GM13976 (cell line): ENCODE results near the gene NOS3.
"Not testable (repeated sequence)": the region's sequence is repeated elsewhere in the genome, so short reads cannot be mapped to it uniquely, and the experiment has no call there.

Experiments used
- DNase-seq: peaks from one replicate; pipeline ENCODE4 v3.0.0; 2012; ENCODE audit warnings: low spot score
- CTCF ChIP-seq: IDR thresholded peaks from 2 replicates; pipeline ENCODE4 v1.5.1; 2012; ENCODE audit warnings: borderline replicate concordance, mild to moderate bottlenecking; ENCODE audit not compliant: insufficient read depth; ENCODE audit errors: extremely low read depth, missing control alignments, control extremely low read depth
- in situ Hi-C: fragments of 300-500 bp; cut with MboI; formaldehyde crosslinking; loops from one replicate; pipeline ENCODE4 v1.12.0; 2022; ENCODE audit warnings: low sequenced_read_pairs, mixed read lengths, inconsistent platforms; ENCODE audit not compliant: unreplicated experiment

NOS3 gene

GRCh38 chr7:151010307-151011096 lies 19.7 kb downstream of the NOS3 start:
- no peak for TF ChIP-seq CTCF
- no peak for DNase-seq
- in situ Hi-C loops = no loop called here

- TF ChIP-seq CTCF = no peak
- in situ Hi-C loops = no loop called here
- no peak for DNase-seq
Measured at GRCh38 chr7:151011097-151011409, 20.2 kb downstream of the NOS3 start.

- DNase-seq, in situ Hi-C loops: not testable (repeated sequence)
Measured at GRCh38 chr7:151011616-151012015, 20.8 kb downstream of the NOS3 start.

GRCh38 chr7:151012031-151012692 lies 21.3 kb downstream of the NOS3 start:
- no peak for TF ChIP-seq CTCF
- no peak for DNase-seq
- in situ Hi-C loops = no loop called here

GRCh38 chr7:151012911-151013347 lies 22.1 kb downstream of the NOS3 start:
- DNase-seq = no peak
- TF ChIP-seq CTCF = peak; percentile 50
- in situ Hi-C loops = no loop called here

GRCh38 chr7:151013356-151013732 lies 22.5 kb downstream of the NOS3 start:
- DNase-seq = no peak
- no peak for TF ChIP-seq CTCF
- in situ Hi-C loops = no loop called here

GRCh38 chr7:151013733-151014497 lies 23.1 kb downstream of the NOS3 start:
- TF ChIP-seq CTCF = no peak
- peak; percentile 85 for DNase-seq
- in situ Hi-C loops = no loop called here
